GM12801 (cell line): ENCODE results near the gene ELK3.

Experiments used
- CTCF ChIP-seq: IDR thresholded peaks from one replicate; pipeline ENCODE4 v1.5.1; 2011; ENCODE audit warnings: control low read depth; ENCODE audit not compliant: insufficient read length; ENCODE audit errors: extremely low read depth

Gene ELK3

GRCh38 chr12:96303653-96304052 is 109.5 kb downstream of the ELK3 start:
- no peak for TF ChIP-seq CTCF

- no peak for TF ChIP-seq CTCF
Observed at GRCh38 chr12:96305665-96306064, 111.5 kb downstream of the ELK3 start.

- no peak for TF ChIP-seq CTCF
Observed at GRCh38 chr12:96308881-96309280, 114.7 kb downstream of the ELK3 start.

- no peak for TF ChIP-seq CTCF
Observed at GRCh38 chr12:96310067-96310466, 115.9 kb downstream of the ELK3 start.

- TF ChIP-seq CTCF: no peak
Observed at GRCh38 chr12:96311191-96311590, 117.0 kb downstream of the ELK3 start.

- TF ChIP-seq CTCF: no peak
Observed at GRCh38 chr12:96313606-96314005, 119.4 kb downstream of the ELK3 start.

GRCh38 chr12:96314723-96315122 is 120.5 kb downstream of the ELK3 start:
- TF ChIP-seq CTCF: no peak
